B cell (primary cell): ENCODE data around the gene CAPZA2. TPM values are rescaled to one million over a fixed set of nuclear protein-coding genes. Genes with fewer than 3 reads are reported as not detected.

Experiments
- ATAC-seq: fragments of 200-7000 bp; cut with Tn5 transposase; one replicate; pipeline ENCODE4 v1.10.0; 2021; ENCODE audit warnings: low read depth, mild to moderate bottlenecking, moderate number of reproducible peaks, moderate library complexity
- CTCF ChIA-PET: fragments of 350-600 bp; sonication (Branson Sonifier 250); formaldehyde crosslinking; loops from one replicate; lab custom pipeline; 2021; ENCODE audit warnings: antibody characterized with exemption, inconsistent platforms; lab: Charles Lee
- POLR2A ChIA-PET: fragments of 350-600 bp; sonication (Branson Sonifier 250); formaldehyde crosslinking; loops from one replicate; lab custom pipeline; 2021; ENCODE audit warnings: antibody characterized with exemption; lab: Charles Lee
- DNase-seq: peaks from one replicate; pipeline ENCODE4 v3.0.0; 2013
- H2AFZ ChIP-seq: 2 replicates; pipeline ENCODE4 v1.6.1; 2012; ENCODE audit warnings: mild to moderate bottlenecking, low read depth, low read length; ENCODE audit not compliant: insufficient read depth, poor library complexity, severe bottlenecking
- H3K27ac ChIP-seq, 2 donors: 1 replicate in 1 of 2; 2 replicates in 1 of 2; pipeline ENCODE4 v1.5.1; 2012 to 2013; ENCODE audit warnings: low read length in 2 of 2, mild to moderate bottlenecking in 2 of 2, moderate library complexity in 1 of 2
- H3K27me3 ChIP-seq, 4 experiments: fragments of 200-600 bp in 1 of 4; sonication (generic) in 1 of 4; replicated peaks in 1 of 4; 1 replicate in 2 of 4; 2 replicates in 2 of 4; pipeline versions ENCODE4 v1.6.1 to v1.7.0; 2013 to 2016; ENCODE audit warnings: low read length in 3 of 4, mild to moderate bottlenecking in 2 of 4, mixed read lengths in 1 of 4, moderate library complexity in 1 of 4; ENCODE audit not compliant: insufficient read depth in 4 of 4, control insufficient read depth in 3 of 4; ENCODE audit errors: control extremely low read depth in 1 of 4
- H3K36me3 ChIP-seq, 2 experiments: replicated peaks in 1 of 2; 1 replicate in 1 of 2; 2 replicates in 1 of 2; pipeline versions ENCODE4 v1.6.1 to v1.7.1; 2013; ENCODE audit warnings: low read length in 1 of 2; ENCODE audit not compliant: insufficient read depth in 2 of 2, control insufficient read depth in 1 of 2; ENCODE audit errors: control extremely low read depth in 1 of 2, extremely low read depth in 1 of 2
- H3K4me1 ChIP-seq, 2 donors: fragments of 200-600 bp in 1 of 2; sonication (generic) in 1 of 2; 1 replicate in 1 of 2; 2 replicates in 1 of 2; pipeline versions ENCODE4 v1.5.1 to v1.6.1; 2013 to 2017; ENCODE audit warnings: low read length in 2 of 2; ENCODE audit not compliant: control insufficient read depth in 2 of 2, insufficient read depth in 2 of 2
- H3K4me2 ChIP-seq: replicated peaks from 2 replicates; pipeline ENCODE3; 2012; ENCODE audit warnings: mild to moderate bottlenecking, low read depth, low read length; ENCODE audit not compliant: poor library complexity, severe bottlenecking
- H3K4me3 ChIP-seq, 5 experiments: fragments of 200-600 bp in 1 of 5; sonication (generic) in 1 of 5; 1 replicate in 3 of 5; 2 replicates in 2 of 5; pipeline versions ENCODE4 v1.5.1 to v1.7.0; 2011 to 2016; ENCODE audit warnings: low read length in 4 of 5, mild to moderate bottlenecking in 4 of 5, low read depth in 2 of 5, control low read depth in 1 of 5, moderate library complexity in 1 of 5; ENCODE audit not compliant: insufficient read depth in 1 of 5; ENCODE audit errors: control extremely low read depth in 1 of 5, extremely low read depth in 1 of 5
- H3K79me2 ChIP-seq: fragments of 200-600 bp; sonication (generic); one replicate; pipeline ENCODE4 v1.6.0; 2016; ENCODE audit warnings: low read length; ENCODE audit not compliant: control insufficient read depth, insufficient read depth
- H3K9ac ChIP-seq: fragments of 200-600 bp; sonication (generic); 2 replicates; pipeline ENCODE4 v1.6.1; 2017; ENCODE audit warnings: mild to moderate bottlenecking, low read length, moderate library complexity
- H3K9me3 ChIP-seq, 3 donors: one replicate each; pipeline versions ENCODE4 v1.6.1 to v1.7.1; 2013; ENCODE audit warnings: low read length in 2 of 3; ENCODE audit not compliant: control insufficient read depth in 2 of 3, insufficient read depth in 1 of 3; ENCODE audit errors: control extremely low read depth in 1 of 3
- H4K20me1 ChIP-seq: 2 replicates; pipeline ENCODE4 v1.6.0; 2012; ENCODE audit warnings: mild to moderate bottlenecking, low read length; ENCODE audit not compliant: insufficient read depth, control insufficient read depth, poor library complexity, severe bottlenecking
- H3K27ac Mint-ChIP-seq: one replicate; pipeline ENCODE4 v1.8.0; 2021; ENCODE audit warnings: mixed read lengths
- H3K27me3 Mint-ChIP-seq: one replicate; pipeline ENCODE4 v1.8.0; 2021; ENCODE audit warnings: mixed read lengths
- H3K4me1 Mint-ChIP-seq: one replicate; pipeline ENCODE4 v1.8.0; 2021; ENCODE audit warnings: mixed read lengths
- H3K4me3 Mint-ChIP-seq: one replicate; pipeline ENCODE4 v1.8.0; 2021; ENCODE audit warnings: mixed read lengths
- H3K9me3 Mint-ChIP-seq: one replicate; pipeline ENCODE4 v1.8.0; 2022; ENCODE audit warnings: mixed read lengths; ENCODE audit not compliant: insufficient read depth
- CTCF ChIP-seq: fragments of 200-600 bp; IDR thresholded peaks from one replicate; pipeline ENCODE4 v1.8.0; 2022; ENCODE audit warnings: antibody characterized with exemption, mild to moderate bottlenecking
- EZH2 ChIP-seq: IDR thresholded peaks from 2 replicates; pipeline ENCODE4 v1.6.1; 2012; ENCODE audit warnings: borderline replicate concordance, low read depth, mild to moderate bottlenecking, moderate library complexity, low read length; ENCODE audit not compliant: insufficient read depth, poor library complexity, severe bottlenecking
- WGBS: methylation state at CpG from one replicate; pipeline ENCODE4 v1.1.5; 2013; ENCODE audit warnings: missing lambda C conversion rate; ENCODE audit not compliant: insufficient coverage; 5-methylcytosine and 5-hydroxymethylcytosine counted together
- intact Hi-C: fragments of 100-400 bp; cut with micrococcal nuclease; formaldehyde crosslinking; loops from one replicate; pipeline ENCODE4 v1.10.0; 2022
- polyA plus RNA-seq: library from polyadenylated mRNA; depleted of rRNA; stranded (reverse); fragments of >200 nt; gene quantifications from 2 replicates; pipeline ENCODE4 v1.2.3, GENCODE V29; 2012
- total RNA-seq, 2 donors: library from RNA; stranded (reverse); fragments of 120-200 nt in 1 of 2; gene quantifications; 1 replicate in 1 of 2; 2 replicates in 1 of 2; pipeline versions ENCODE4 v1.2.3 to v1.2.4, GENCODE V29; 2013 to 2022

Gene CAPZA2
- total and polyA plus RNA-seq, 2 donors (not counting 1 experiment from before 2014, with no cell fraction given) = 15.0 to 79.0 TPM

GRCh38 chr7:116951366-116952292 is 89.2 kb downstream of the CAPZA2 start:
- peaks cover 12 to 13% of the 10 kb centered on the region in 2 donors for H3K4me1 ChIP-seq
- no peak overlapping the region for H3K4me3 Mint-ChIP-seq
- H3K27ac Mint-ChIP-seq = no peak overlapping the region
- no peak overlapping the region for H3K27ac ChIP-seq
- H4K20me1 ChIP-seq = no peaks in the 10 kb centered on the region
- no peak overlapping the region for H3K4me3 ChIP-seq
- H3K4me1 Mint-ChIP-seq = peaks cover 20% of the 10 kb centered on the region
- no peaks in the 10 kb centered on the region for H3K9me3 Mint-ChIP-seq
- ChIA-PET POLR2A (no interaction called here), CTCF (no interaction called here)
- intact Hi-C loops = loop anchor here (10.0 kb wide), 1 partner anchor 427 kb away; the partner anchor contains the start of gene CAV1
- H3K9ac ChIP-seq = no peak overlapping the region
- peaks cover 6% of the 10 kb centered on the region for H3K27me3 Mint-ChIP-seq
- no peak overlapping the region for H3K4me2 ChIP-seq
- no peaks in the 10 kb centered on the region for H3K9me3 ChIP-seq
- DNase-seq = no peak
- WGBS = 92% methylated on average over 10 of the region's 17 CpGs
- TF ChIP-seq EZH2 (no peak), CTCF (no peak)
- no peak overlapping the region for H2AFZ ChIP-seq
- no peaks in the 10 kb centered on the region for H3K79me2 ChIP-seq
- no peak for ATAC-seq
- no peaks in the 10 kb centered on the region for H3K36me3 ChIP-seq
- peaks cover 0 to 19% (median 2%) of the 10 kb centered on the region in 4 experiments for H3K27me3 ChIP-seq
